H9 (cell line): ENCODE results near the gene GMPR. TPM values are rescaled to one million over a fixed set of nuclear protein-coding genes. Genes with fewer than 3 reads are reported as not detected.

Experiments
- DNase-seq: peaks from one replicate; pipeline ENCODE4 v3.0.0-alpha.2; 2017
- H2AFZ ChIP-seq: one replicate; pipeline ENCODE4 v1.6.1; 2013; ENCODE audit warnings: mild to moderate bottlenecking, low read length, control low read depth, moderate library complexity
- H2AK5ac ChIP-seq: 2 replicates; pipeline ENCODE4 v1.6.1; 2013; ENCODE audit warnings: low read length, control low read depth, mixed read lengths; ENCODE audit not compliant: insufficient read length
- H2BK120ac ChIP-seq: one replicate; pipeline ENCODE4 v1.6.1; 2013; ENCODE audit warnings: low read depth, mild to moderate bottlenecking, low read length, control low read depth, inconsistent platforms; ENCODE audit not compliant: poor library complexity, severe bottlenecking
- H2BK12ac ChIP-seq: 2 replicates; pipeline ENCODE4 v1.6.1; 2013; ENCODE audit warnings: low read length, control low read depth, mixed read lengths, low read depth; ENCODE audit not compliant: insufficient read length
- H2BK15ac ChIP-seq: 2 replicates; pipeline ENCODE4 v1.6.1; 2013; ENCODE audit warnings: low read depth, low read length, control low read depth
- H2BK20ac ChIP-seq: one replicate; pipeline ENCODE4 v1.6.1; 2013; ENCODE audit warnings: low read depth, mild to moderate bottlenecking, low read length, control low read depth, inconsistent platforms; ENCODE audit not compliant: poor library complexity, severe bottlenecking
- H2BK5ac ChIP-seq: 2 replicates; pipeline ENCODE4 v1.6.1; 2013; ENCODE audit warnings: low read length, control low read depth, mixed read lengths; ENCODE audit not compliant: insufficient read length
- H3K14ac ChIP-seq: 2 replicates; pipeline ENCODE4 v1.6.1; 2013; ENCODE audit warnings: low read length, control low read depth; ENCODE audit not compliant: insufficient read depth
- H3K18ac ChIP-seq: 2 replicates; pipeline ENCODE4 v1.6.1; 2013; ENCODE audit warnings: low read depth, mild to moderate bottlenecking, mixed read lengths, low read length, control low read depth; ENCODE audit not compliant: insufficient read length
- H3K23ac ChIP-seq: 2 replicates; pipeline ENCODE4 v1.6.1; 2013; ENCODE audit warnings: low read length, control low read depth, mixed read lengths, low read depth; ENCODE audit not compliant: insufficient read length
- H3K23me2 ChIP-seq: 2 replicates; pipeline ENCODE4 v1.6.1; 2013; ENCODE audit warnings: low read depth, mild to moderate bottlenecking, mixed read lengths, low read length, control low read depth; ENCODE audit not compliant: insufficient read length, poor library complexity, severe bottlenecking
- H3K27ac ChIP-seq: 2 replicates; pipeline ENCODE4 v1.5.1; 2013; ENCODE audit warnings: low read length, control low read depth, mixed read lengths, low read depth; ENCODE audit not compliant: insufficient read length
- H3K27me3 ChIP-seq: 2 replicates; pipeline ENCODE4 v1.6.1; 2013; ENCODE audit warnings: low read length, control low read depth, inconsistent platforms; ENCODE audit not compliant: insufficient read depth
- H3K4ac ChIP-seq: 2 replicates; pipeline ENCODE4 v1.6.1; 2013; ENCODE audit warnings: low read depth, mild to moderate bottlenecking, control low read depth, inconsistent platforms, low read length, moderate library complexity
- H3K4me1 ChIP-seq: 2 replicates; pipeline ENCODE4 v1.6.1; 2013; ENCODE audit warnings: low read length, control low read depth, inconsistent platforms; ENCODE audit not compliant: insufficient read depth
- H3K4me2 ChIP-seq: 2 replicates; pipeline ENCODE4 v1.6.1; 2013; ENCODE audit warnings: low read length, control low read depth, mixed read lengths; ENCODE audit not compliant: insufficient read length, insufficient read depth
- H3K56ac ChIP-seq: 2 replicates; pipeline ENCODE4 v1.6.1; 2013; ENCODE audit warnings: low read depth, mild to moderate bottlenecking, mixed read lengths, low read length, control low read depth; ENCODE audit not compliant: insufficient read length
- H3K79me1 ChIP-seq: 2 replicates; pipeline ENCODE4 v1.6.1; 2013; ENCODE audit warnings: low read depth, mild to moderate bottlenecking, moderate library complexity, low read length, control low read depth, inconsistent platforms; ENCODE audit not compliant: insufficient read depth, poor library complexity, severe bottlenecking
- H3K79me2 ChIP-seq: 2 replicates; pipeline ENCODE4 v1.6.1; 2013; ENCODE audit warnings: low read length, control low read depth, inconsistent platforms; ENCODE audit not compliant: insufficient read depth
- H3K9ac ChIP-seq: 2 replicates; pipeline ENCODE4 v1.6.1; 2013; ENCODE audit warnings: low read length, control low read depth, mixed read lengths; ENCODE audit not compliant: insufficient read length; ENCODE audit errors: extremely low read depth
- H3K9me3 ChIP-seq: one replicate; pipeline ENCODE4 v1.6.1; 2013; ENCODE audit warnings: low read depth, low read length, inconsistent platforms; ENCODE audit not compliant: control insufficient read depth
- H3T11ph ChIP-seq: one replicate; pipeline ENCODE4 v1.6.1; 2013; ENCODE audit warnings: mild to moderate bottlenecking, low read length, control low read depth, inconsistent platforms
- H4K20me1 ChIP-seq: one replicate; pipeline ENCODE4 v1.6.1; 2013; ENCODE audit not compliant: control insufficient read depth, insufficient read length, insufficient read depth
- H4K5ac ChIP-seq: 2 replicates; pipeline ENCODE4 v1.6.1; 2013; ENCODE audit warnings: low read depth, mild to moderate bottlenecking, mixed read lengths, low read length, control low read depth; ENCODE audit not compliant: insufficient read length
- H4K8ac ChIP-seq: replicated peaks from 2 replicates; pipeline ENCODE4 v1.6.1; 2013; ENCODE audit warnings: low read length, control low read depth, mixed read lengths, low read depth; ENCODE audit not compliant: insufficient read length
- H4K91ac ChIP-seq: 2 replicates; pipeline ENCODE4 v1.6.1; 2013; ENCODE audit warnings: low read depth, mild to moderate bottlenecking, moderate library complexity, mixed read lengths, low read length, control low read depth; ENCODE audit not compliant: insufficient read length
- H3K27ac Mint-ChIP-seq, 3 experiments: 2 replicates in 2 of 3; 3 replicates in 1 of 3; pipeline ENCODE4 v1.8.0; 2020 to 2021; ENCODE audit warnings: mixed read lengths in 3 of 3, mild to moderate bottlenecking in 1 of 3, moderate library complexity in 1 of 3
- H3K27me3 Mint-ChIP-seq: 2 replicates; pipeline ENCODE4 v1.8.0; 2021; ENCODE audit warnings: low read depth, mild to moderate bottlenecking, moderate library complexity, mixed read lengths
- H3K36me3 Mint-ChIP-seq, 3 experiments: 2 replicates in 2 of 3; 3 replicates in 1 of 3; pipeline ENCODE4 v1.8.0; 2020 to 2021; ENCODE audit warnings: low read depth in 3 of 3, mixed read lengths in 3 of 3; ENCODE audit not compliant: insufficient read depth in 1 of 3
- H3K4me1 Mint-ChIP-seq, 2 experiments: 2 replicates each; pipeline ENCODE4 v1.8.0; 2020; ENCODE audit warnings: mixed read lengths in 2 of 2
- H3K4me3 Mint-ChIP-seq, 2 experiments: 2 replicates in 1 of 2; 3 replicates in 1 of 2; pipeline ENCODE4 v1.8.0; 2020 to 2021; ENCODE audit warnings: mild to moderate bottlenecking in 2 of 2, mixed read lengths in 2 of 2, moderate library complexity in 1 of 2
- H3K9me3 Mint-ChIP-seq, 2 experiments: 2 replicates in 1 of 2; 3 replicates in 1 of 2; pipeline ENCODE4 v1.8.0; 2020; ENCODE audit warnings: mild to moderate bottlenecking in 2 of 2, mixed read lengths in 2 of 2, moderate library complexity in 1 of 2
- WGBS: extraction: QIAGEN DNeasy Blood & Tissue Kit; methylation state at CpG from one replicate; pipeline ENCODE4 v1.1.7; 2013; ENCODE audit warnings: missing lambda C conversion rate, low lambda C conversion rate, mixed read lengths; ENCODE audit not compliant: insufficient read length; ENCODE audit errors: extremely low coverage; 5-methylcytosine and 5-hydroxymethylcytosine counted together
- total RNA-seq: library from RNA; stranded (reverse); gene quantifications from 2 replicates; pipeline ENCODE4 v1.2.1, GENCODE V29; 2021
- TF ChIP-seq, protein P1 (sequence below): fragments of 200-600 bp; sonication (generic); conservative IDR thresholded peaks from 3 replicates; pipeline ENCODE4 v1.8.0; 2021; ENCODE audit warnings: antibody characterized with exemption, mild to moderate bottlenecking

GMPR gene
- total RNA-seq, 1 experiment from 2014 or later = 0.70 TPM

DNA sequence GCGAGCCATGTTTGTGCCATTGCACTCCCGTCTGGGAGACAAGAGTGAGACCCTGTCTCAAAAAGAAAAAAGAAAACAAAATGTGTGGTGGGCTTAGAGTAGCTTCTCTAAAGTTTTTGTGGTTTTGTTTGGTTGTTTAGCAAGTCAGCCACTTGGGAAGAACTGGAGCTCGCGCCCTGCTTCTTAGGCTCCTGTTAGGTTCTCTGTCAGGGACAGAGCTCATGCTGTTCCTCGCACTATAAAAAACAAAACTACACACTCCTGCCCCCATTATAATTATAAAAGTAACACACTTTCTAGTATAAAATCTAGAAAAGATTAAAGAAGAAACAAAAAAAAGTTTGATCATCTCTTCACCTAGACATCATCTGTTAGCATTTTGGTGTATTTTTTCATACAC, 33.0 kb downstream of the GMPR start:
- Histone ChIP-seq H3K4ac (no peak overlapping the region), H3K27me3 (no peaks in the 10 kb centered on the region), H2AK5ac (no peak overlapping the region), H3T11ph (no peak overlapping the region), H2BK15ac (no peak overlapping the region), H3K23ac (no peak overlapping the region), H3K56ac (no peak overlapping the region), H2BK120ac (no peak overlapping the region), H2BK20ac (no peak overlapping the region), H3K14ac (no peak overlapping the region), H3K27ac (no peak overlapping the region), H4K8ac (no peak overlapping the region), H3K79me2 (no peaks in the 10 kb centered on the region), H3K18ac (no peak overlapping the region), H2BK12ac (no peak overlapping the region), H3K79me1 (no peaks in the 10 kb centered on the region), H3K4me1 (no peaks in the 10 kb centered on the region), H3K9ac (no peak overlapping the region), H4K91ac (no peak overlapping the region), H2BK5ac (no peak overlapping the region), H4K5ac (no peak overlapping the region), H2AFZ (no peak overlapping the region), H3K9me3 (no peaks in the 10 kb centered on the region), H3K23me2 (no peaks in the 10 kb centered on the region), H3K4me2 (no peak overlapping the region), H4K20me1 (no peaks in the 10 kb centered on the region)
- no CpG with 5 or more reads among the region's 5 CpGs for WGBS
- no peaks in the 10 kb centered on the region for H3K9me3 Mint-ChIP-seq
- no peak for DNase-seq
- TF ChIP-seq, protein P1, sequence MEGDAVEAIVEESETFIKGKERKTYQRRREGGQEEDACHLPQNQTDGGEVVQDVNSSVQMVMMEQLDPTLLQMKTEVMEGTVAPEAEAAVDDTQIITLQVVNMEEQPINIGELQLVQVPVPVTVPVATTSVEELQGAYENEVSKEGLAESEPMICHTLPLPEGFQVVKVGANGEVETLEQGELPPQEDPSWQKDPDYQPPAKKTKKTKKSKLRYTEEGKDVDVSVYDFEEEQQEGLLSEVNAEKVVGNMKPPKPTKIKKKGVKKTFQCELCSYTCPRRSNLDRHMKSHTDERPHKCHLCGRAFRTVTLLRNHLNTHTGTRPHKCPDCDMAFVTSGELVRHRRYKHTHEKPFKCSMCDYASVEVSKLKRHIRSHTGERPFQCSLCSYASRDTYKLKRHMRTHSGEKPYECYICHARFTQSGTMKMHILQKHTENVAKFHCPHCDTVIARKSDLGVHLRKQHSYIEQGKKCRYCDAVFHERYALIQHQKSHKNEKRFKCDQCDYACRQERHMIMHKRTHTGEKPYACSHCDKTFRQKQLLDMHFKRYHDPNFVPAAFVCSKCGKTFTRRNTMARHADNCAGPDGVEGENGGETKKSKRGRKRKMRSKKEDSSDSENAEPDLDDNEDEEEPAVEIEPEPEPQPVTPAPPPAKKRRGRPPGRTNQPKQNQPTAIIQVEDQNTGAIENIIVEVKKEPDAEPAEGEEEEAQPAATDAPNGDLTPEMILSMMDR = no peak
- peaks cover 4% of the 10 kb centered on the region for H3K27me3 Mint-ChIP-seq
- no peaks in the 10 kb centered on the region for H3K4me1 Mint-ChIP-seq
- no peaks in the 10 kb centered on the region; a peak in 3 of 7 replicates for H3K36me3 Mint-ChIP-seq
- H3K4me3 Mint-ChIP-seq = no peak overlapping the region
- H3K27ac Mint-ChIP-seq = no peak overlapping the region
